ENCODE measurements around the gene CDC37. TPM values are rescaled to one million over a fixed set of nuclear protein-coding genes. Genes with fewer than 3 reads are reported as not detected.
A peak's percentile ranks its signal among the peaks of the same experiment; 100 is the strongest.
"Not testable (repeated sequence)": the region's sequence is repeated elsewhere in the genome, so short reads cannot be mapped to it uniquely, and the experiment has no call there.

The CDC37 gene
- polyA plus RNA-seq, 10 donors, result 104 to 142 (median 124) TPM

- DNase-seq, result not testable (repeated sequence)
These were observed 4.0 kb downstream of the CDC37 start for GRCh38 chr19:10399340-10399739.

- DNase-seq, result no peak
These were observed 4.5 kb downstream of the CDC37 start for GRCh38 chr19:10398819-10399218.

GRCh38 chr19:10395917-10396316 is 7.4 kb downstream of the CDC37 start:
- no peak for DNase-seq

DNA sequence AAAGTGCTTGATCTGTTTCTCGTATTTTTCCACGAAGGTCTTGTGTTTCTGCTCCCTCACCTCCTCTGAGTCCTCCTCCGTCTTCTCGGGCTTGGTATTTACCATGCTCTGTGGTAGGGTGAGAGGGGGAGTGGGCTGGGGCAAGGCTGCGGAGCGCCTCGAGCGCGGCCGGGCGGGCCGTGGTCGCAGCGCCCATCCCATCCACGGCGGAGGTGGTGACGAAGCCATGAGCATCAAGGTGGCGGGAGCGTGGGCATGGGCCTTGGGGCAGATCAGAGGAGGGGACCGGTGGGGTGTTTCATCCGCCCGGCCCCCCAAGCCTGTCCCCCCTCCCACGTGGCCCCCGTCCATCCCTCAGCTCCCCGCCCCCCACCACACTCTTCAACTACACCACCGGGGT is 7.9 kb downstream of the CDC37 start:
- DNase-seq, result no peak

GRCh38 chr19:10395003-10395402 is 8.3 kb downstream of the CDC37 start:
- DNase-seq, result no peak

DNA sequence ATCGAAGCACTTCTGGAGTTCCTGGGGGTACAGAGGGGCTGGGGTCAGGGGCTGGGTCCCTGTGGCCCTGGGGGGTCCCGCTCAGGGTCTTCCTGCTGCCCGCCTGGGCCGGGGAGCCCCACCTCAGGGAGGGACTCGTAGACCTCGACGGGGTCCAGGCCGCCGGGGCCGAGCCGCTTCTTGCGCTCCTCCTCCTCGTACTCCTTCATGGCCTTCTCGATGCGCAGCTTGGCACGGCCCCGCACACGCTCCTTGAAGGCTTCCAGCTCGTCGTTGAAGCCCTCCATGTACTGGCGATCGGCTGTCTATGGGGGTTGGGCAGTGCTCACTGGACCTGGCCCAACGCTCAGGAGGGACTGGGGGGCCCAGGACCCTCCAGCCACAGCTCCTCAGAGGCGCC is 10.2 kb downstream of the CDC37 start:
- DNase-seq, result no peak

GRCh38 chr19:10392120-10392519 is 11.2 kb downstream of the CDC37 start:
- no peak for DNase-seq

GRCh38 chr19:10390652-10391286 is 12.6 kb downstream of the CDC37 start:
- peak; percentile 42 to 62 (median 59) for DNase-seq

DNA sequence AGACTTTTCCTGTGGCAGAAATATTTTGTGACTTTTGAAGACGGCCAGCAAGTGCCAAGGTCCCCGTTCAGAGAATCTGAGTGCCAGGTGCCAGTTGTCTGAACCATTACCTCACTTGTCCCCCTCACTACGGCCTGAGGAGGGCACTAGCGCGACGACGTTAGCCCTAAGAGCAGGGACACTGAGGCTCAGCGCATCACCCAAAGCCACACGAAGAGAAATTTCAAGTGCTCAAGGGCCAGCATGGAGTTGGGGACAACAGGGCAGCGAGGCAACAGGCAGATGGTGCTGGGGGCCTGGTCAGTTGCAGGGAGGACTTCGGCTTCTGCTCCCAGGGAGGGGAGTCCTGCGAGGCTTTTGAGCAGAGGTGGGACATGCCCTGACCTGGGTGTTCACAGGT is 13.5 kb downstream of the CDC37 start:
- no peak for DNase-seq

DNA sequence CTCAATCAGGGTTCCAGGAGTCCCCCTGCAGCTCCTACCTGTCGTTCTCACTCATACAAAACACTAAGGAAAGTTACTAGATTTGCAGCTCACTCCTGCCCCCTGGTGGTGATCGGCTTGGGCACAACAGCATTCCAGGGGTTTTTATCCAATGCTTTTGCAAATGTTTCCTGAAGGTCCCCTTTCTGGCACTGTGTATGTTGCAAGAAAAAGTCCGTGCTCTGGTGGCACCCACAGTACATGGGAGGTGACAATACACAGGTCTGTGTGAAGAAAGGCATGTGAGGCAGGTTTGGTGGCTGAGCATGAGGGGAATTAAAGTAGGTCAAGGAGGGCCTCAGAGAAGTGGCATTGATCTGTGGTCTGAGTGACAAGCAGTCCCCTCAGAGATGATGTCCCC is 14.4 kb downstream of the CDC37 start:
- DNase-seq, result peak; percentile 76 to 89 (median 85)

DNA sequence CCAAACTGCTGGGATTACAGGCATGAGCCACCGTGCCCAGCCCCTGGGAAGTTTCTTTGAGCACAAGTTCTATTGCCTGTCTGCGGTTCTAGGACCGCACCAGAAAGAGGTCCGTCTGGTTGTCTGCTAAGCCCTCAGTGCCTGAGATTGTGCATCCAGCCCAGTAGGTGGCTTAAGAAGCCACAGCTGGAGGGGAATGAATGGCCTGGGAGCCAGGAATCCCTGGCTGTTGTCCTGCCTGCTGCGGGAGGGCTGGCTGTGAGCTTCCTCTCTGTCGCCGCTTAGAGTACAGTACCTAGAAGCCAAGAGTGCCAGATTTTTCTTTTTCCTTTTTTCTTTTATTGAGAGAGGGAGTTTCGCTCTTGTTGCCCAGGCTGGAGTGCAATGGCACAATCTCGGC is 18.8 kb downstream of the CDC37 start:
- DNase-seq, result no peak

GRCh38 chr19:10383223-10383499 is 20.2 kb downstream of the CDC37 start:
- not testable (repeated sequence) for DNase-seq

- DNase-seq, result peak; percentile 99
These were observed 22.8 kb downstream of the CDC37 start, which contains the start of gene TYK2 for GRCh38 chr19:10380313-10381102. TYK2 (minus strand) TSS chr19:10380572; CDS start chr19:10378406, 2,166 bp downstream.

DNA sequence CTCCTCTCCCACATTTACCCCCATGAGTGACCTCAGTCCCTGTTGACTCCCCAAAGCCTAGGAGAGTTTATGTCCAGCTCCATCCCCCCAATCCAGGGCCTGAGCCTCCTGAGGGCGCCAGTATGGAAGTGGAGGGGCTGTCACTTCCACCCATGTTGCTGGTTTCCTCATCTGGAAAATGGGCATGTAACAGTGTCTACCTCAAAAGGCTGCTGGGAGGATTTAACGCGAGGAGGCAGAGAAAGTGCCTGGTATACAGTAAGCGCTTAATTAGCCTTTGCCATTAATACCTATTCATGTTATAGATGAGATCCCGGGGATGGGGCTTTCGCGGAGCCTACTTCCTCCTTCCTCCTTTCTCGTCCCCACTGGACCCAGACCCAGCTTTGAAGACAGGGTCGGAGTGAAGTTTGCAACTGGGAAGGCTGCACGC is 23.4 kb downstream of the CDC37 start:
- no peak for DNase-seq

DNA sequence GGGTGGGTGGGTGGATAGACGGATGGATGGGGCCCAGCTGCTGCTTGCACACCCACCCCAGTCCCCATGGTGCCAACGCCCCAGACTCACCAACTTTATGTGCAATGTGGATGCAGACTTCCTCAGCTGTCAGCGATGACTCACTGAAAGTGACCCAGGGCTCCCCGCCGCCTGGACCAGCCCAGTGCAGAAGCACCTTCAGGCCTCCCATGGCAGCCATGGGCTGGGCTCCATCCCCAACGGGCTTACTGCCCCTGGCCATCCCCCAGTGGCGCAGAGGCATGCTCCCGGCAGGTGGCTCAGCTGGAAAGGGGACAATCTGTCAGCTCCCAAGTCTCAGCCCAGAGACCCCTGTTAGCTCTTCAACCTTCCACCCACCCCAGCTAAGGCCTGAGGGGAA is 25.2 kb downstream of the CDC37 start:
- no peak for DNase-seq

DNA sequence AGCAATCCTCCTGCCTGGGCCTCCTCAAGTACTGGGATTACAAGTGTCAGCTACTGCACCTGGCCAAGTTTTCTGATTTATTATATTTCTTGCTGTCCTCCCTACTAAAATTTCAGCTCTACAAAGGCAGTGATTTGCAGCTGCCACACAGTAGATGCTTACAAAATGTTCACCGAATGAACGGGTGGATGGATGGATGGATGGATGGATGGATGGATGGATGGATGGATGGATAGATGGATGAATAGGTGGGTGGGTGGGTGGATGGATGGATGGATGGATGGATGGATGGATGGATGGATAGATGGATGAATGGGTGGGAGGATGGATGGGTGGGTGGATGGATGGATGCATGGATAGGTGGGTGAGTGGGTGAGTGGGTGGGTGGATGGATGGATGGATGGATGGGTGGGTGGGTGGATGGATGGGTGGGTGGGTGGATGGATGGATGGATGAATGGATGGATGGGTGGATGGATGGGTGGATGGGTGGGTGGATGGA is 26.2 kb downstream of the CDC37 start:
- not testable (repeated sequence) for DNase-seq

- no peak for DNase-seq
These were observed 28.4 kb downstream of the CDC37 start for GRCh38 chr19:10374931-10375330.

DNA sequence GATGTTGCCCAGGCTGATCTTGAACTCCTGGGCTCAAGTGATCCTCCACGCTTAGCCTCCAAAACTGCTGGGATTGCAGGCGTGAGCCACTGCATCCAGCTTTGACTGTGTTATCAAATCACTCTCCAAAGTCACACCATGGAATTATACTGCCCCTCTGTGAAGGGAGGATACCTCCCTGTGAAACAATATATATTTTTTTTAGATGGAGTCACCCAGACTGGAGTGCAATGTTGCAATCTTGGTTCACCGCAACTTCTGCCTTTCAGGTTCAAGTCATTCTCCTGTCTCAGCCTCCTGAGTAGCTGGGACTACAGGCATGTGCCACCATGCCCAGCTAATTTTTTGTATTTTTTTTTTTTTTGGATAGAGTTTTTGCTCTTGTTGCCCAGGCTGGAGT is 30.7 kb downstream of the CDC37 start:
- DNase-seq, result no peak

GRCh38 chr19:10368101-10368803 is 35.1 kb downstream of the CDC37 start:
- DNase-seq, result no peak

DNA sequence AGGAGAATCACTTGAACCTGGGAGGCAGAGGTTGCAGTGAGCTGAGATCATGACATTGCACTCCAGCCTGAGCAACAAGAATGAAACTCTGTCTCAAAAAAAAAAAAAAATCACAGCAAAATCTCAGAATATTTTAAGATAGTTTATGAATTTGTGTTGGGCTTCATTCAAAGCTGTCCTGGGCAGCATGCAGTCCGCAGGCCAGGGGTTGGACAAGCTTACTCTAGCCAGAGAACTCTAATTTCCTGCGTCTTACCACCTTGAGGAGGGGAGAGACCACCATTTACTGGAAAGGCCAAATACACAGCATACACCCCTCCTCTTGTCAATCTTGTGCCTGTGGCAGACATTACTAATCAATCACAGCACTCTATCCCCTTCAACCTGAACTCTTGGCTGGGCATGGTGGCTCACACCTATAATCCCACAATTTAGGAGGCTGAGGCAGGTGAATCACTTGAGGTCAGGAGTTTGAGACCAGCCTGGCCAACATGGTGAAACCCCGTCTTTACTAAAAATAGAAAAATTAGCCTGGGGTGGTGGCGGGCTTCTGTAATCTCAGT is 36.3 kb downstream of the CDC37 start:
- DNase-seq, result not testable (repeated sequence)

GRCh38 chr19:10365518-10365917 is 37.8 kb downstream of the CDC37 start:
- no peak for DNase-seq

DNA sequence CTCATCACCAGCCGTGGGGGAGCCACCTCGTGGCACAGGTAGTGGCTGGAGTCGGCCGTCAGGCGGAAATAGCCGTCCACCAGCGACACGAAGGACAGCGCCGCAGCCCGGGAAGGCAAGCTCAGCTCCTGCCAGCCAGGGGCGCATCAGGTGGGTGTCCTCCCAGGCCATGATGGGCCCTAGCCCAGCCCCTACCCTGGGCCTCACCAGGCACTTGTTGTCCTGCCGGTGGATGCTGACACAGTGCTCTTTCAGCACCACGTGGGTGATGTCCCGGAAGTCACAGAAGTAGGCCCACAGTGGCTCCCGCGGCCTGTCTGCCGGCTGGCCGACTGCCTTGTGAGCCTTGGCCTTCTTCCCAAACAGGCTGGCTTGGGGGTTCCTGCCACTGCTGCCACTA is 38.7 kb downstream of the CDC37 start:
- no peak for DNase-seq

Data from muscle of back (tissue), 11 donors.